HL-60 (cell line): ENCODE measurements around the gene NIPA2.

ENCODE experiments used
- GABPA ChIP-seq: IDR thresholded peaks from 2 replicates; pipeline ENCODE4 v1.6.1; 2012; ENCODE audit warnings: low read depth
- POLR2AphosphoS5 ChIP-seq: IDR thresholded peaks from 2 replicates; pipeline ENCODE4 v1.6.1; 2012; ENCODE audit warnings: low read depth
- TF ChIP-seq, protein P1 (sequence below): IDR thresholded peaks from one replicate; pipeline ENCODE4 v1.5.1; 2011; ENCODE audit warnings: low read length, control low read depth, inconsistent platforms; ENCODE audit not compliant: insufficient read depth
- TF ChIP-seq, protein P2 (sequence below): IDR thresholded peaks from 2 replicates; pipeline ENCODE4 v1.6.1; 2012; ENCODE audit warnings: low read depth; ENCODE audit not compliant: insufficient replicate concordance

DNA sequence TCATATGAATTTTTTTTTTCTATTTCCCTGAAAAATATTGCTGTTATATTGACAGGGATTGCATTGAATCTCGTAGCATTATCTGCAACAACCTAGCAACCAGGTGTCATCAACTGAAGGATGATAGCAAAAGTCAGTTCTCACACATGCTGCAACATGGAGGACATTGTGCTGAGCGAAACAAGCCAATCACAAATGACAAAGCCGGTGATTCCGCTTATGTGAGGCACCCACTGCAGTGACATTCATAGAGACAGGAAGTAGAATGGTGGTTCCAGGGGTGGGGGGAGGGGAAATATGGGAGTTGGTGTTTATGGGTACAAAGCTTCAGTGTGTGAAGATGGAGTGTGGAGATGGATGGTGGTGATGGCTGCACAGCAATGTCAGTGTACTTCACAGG, 44.4 kb upstream of the NIPA2 start:
- TF ChIP-seq, protein P1, sequence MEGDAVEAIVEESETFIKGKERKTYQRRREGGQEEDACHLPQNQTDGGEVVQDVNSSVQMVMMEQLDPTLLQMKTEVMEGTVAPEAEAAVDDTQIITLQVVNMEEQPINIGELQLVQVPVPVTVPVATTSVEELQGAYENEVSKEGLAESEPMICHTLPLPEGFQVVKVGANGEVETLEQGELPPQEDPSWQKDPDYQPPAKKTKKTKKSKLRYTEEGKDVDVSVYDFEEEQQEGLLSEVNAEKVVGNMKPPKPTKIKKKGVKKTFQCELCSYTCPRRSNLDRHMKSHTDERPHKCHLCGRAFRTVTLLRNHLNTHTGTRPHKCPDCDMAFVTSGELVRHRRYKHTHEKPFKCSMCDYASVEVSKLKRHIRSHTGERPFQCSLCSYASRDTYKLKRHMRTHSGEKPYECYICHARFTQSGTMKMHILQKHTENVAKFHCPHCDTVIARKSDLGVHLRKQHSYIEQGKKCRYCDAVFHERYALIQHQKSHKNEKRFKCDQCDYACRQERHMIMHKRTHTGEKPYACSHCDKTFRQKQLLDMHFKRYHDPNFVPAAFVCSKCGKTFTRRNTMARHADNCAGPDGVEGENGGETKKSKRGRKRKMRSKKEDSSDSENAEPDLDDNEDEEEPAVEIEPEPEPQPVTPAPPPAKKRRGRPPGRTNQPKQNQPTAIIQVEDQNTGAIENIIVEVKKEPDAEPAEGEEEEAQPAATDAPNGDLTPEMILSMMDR, result no peak
- TF ChIP-seq GABPA, result no peak
- TF ChIP-seq POLR2AphosphoS5, result no peak
- TF ChIP-seq, protein P2, sequence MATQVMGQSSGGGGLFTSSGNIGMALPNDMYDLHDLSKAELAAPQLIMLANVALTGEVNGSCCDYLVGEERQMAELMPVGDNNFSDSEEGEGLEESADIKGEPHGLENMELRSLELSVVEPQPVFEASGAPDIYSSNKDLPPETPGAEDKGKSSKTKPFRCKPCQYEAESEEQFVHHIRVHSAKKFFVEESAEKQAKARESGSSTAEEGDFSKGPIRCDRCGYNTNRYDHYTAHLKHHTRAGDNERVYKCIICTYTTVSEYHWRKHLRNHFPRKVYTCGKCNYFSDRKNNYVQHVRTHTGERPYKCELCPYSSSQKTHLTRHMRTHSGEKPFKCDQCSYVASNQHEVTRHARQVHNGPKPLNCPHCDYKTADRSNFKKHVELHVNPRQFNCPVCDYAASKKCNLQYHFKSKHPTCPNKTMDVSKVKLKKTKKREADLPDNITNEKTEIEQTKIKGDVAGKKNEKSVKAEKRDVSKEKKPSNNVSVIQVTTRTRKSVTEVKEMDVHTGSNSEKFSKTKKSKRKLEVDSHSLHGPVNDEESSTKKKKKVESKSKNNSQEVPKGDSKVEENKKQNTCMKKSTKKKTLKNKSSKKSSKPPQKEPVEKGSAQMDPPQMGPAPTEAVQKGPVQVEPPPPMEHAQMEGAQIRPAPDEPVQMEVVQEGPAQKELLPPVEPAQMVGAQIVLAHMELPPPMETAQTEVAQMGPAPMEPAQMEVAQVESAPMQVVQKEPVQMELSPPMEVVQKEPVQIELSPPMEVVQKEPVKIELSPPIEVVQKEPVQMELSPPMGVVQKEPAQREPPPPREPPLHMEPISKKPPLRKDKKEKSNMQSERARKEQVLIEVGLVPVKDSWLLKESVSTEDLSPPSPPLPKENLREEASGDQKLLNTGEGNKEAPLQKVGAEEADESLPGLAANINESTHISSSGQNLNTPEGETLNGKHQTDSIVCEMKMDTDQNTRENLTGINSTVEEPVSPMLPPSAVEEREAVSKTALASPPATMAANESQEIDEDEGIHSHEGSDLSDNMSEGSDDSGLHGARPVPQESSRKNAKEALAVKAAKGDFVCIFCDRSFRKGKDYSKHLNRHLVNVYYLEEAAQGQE, result no peak
